ENCODE data around the gene DNAJB6.
A peak's percentile ranks its signal among the peaks of the same experiment; 100 is the strongest.

Gene DNAJB6

DNA sequence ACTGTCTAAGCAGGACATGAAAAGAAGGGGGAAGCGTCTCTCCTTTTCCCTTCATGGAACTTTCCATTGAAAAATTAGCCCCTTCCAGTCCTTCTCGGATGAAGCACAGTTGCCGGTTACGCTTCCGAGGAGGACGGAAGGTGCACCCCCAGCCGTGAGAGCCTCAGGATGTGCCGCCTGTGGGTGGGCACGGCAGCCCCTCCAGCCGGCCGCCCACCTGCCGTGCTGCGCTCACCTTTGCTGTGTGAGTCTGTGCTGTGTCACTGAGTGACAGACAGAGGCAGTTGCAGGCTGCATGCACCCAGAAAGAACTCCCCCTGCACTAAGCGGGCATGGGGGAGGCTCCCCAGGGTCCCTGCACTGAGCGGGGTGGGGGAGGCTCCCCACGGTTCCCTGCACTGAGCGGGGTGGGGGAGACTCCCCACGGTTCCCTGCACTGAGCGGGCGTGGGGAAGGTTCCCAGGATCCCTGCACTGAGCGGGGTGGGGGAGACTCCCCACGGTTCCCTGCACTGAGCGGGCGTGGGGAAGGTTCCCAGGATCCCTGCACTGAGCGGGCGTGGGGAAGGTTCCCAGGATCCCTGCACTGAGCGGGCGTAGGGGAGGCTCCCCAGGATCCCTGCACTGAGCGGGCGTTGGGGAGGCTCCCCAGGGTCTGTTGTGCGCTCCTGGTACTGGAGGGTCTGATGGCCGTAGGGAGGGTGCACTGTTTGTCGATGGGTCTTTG is 74.2 kb downstream of the DNAJB6 start:
- no peak for DNase-seq

- no peak for DNase-seq
Observed at GRCh38 chr7:157411580-157411979, 74.8 kb downstream of the DNAJB6 start.

GRCh38 chr7:157412021-157412443 is 75.2 kb downstream of the DNAJB6 start:
- no peak for DNase-seq

DNA sequence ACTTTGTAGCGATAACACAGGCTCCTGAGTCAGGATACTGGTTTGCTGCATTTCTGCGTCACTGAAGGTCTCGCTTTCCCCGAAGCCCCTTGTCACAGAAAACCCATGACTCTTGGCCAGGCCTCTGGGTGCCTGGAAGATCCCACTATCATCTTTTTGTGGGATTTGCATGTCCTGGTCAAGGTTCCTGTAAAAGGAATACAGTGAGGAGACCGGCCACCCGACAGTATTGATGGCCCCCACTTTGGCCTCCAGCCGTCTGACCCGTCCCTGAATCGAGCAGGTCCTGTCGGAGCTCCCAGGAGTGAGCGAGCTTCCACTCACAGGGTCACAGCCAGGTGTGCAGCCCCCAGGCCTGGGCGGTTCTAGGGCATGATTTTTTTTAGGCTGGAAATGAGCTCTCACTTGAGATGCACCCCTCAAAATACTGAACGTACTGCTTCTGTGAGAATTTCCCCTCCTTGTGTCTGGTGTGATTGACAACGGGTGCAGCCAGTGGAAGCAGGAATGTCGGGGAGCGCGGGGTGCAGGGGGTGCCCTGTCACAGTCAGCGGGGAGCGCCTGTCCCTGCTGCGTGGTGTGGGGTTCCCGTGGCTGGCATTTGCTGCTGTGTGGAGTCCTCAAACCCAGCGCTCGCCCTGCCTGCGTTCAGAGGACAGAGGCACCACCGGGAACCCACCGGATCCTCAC is 75.8 kb downstream of the DNAJB6 start:
- DNase-seq: no peak

- DNase-seq: no peak
Observed at GRCh38 chr7:157413881-157414701, 77.3 kb downstream of the DNAJB6 start.

DNA sequence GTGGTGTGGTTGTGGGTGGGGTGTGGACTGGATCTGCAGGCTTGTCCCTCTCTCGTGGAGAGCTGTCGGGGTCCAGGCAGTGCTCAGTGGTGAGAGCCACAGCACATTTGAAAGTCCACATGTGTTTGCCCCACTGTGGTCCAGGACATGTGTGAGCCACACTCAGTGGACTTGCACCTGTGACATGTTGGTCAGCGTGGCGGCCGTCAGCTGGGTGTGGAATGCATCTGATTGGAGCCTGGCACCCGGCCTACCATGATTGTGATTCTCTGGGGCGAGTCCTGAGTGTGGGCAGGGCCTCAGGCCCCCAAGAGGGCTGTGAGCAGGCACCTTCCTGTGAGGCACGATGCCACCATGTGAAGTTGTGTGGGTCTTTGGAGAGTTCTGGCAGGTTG is 77.9 kb downstream of the DNAJB6 start:
- DNase-seq: no peak

DNA sequence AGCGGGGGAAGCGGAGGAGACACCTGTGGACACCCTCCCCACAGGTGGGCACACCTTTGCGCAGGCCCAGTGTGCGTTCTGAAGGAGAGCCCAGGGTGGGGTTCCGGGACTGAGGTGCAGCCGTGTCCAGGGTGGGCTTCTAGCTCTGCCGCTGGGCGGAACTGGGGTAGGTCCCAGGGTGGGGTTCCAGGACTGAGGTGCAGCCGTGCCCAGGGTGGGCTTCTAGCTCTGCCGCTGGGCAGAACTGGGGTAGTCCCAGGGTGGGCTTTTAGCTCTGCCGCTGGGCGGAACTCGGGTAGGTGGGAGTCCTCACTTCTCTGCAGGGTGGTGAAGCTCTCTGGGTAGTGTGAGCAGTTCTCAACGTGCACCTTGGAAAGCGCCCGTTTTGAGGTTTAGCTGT is 78.7 kb downstream of the DNAJB6 start:
- DNase-seq: no peak

DNA sequence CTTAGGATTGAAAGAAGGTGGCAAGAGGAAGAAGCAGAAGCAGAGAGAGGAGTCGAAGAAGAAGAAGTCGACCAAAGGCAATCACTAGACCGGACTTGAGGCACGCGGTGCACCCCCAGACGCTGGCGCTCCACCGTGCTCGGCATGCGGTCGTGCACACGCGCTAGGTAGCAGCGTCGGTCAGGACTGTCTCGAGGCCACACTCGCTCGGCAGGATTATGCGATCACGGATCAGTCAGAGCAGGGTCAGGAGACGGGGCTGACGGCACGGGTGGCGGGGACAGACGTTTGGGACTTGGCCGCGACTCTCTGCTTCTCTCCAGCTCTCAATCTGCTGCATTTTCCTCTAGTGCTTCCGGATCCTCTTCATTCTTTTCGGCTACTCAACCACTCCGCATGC is 79.2 kb downstream of the DNAJB6 start:
- DNase-seq: no peak

DNA sequence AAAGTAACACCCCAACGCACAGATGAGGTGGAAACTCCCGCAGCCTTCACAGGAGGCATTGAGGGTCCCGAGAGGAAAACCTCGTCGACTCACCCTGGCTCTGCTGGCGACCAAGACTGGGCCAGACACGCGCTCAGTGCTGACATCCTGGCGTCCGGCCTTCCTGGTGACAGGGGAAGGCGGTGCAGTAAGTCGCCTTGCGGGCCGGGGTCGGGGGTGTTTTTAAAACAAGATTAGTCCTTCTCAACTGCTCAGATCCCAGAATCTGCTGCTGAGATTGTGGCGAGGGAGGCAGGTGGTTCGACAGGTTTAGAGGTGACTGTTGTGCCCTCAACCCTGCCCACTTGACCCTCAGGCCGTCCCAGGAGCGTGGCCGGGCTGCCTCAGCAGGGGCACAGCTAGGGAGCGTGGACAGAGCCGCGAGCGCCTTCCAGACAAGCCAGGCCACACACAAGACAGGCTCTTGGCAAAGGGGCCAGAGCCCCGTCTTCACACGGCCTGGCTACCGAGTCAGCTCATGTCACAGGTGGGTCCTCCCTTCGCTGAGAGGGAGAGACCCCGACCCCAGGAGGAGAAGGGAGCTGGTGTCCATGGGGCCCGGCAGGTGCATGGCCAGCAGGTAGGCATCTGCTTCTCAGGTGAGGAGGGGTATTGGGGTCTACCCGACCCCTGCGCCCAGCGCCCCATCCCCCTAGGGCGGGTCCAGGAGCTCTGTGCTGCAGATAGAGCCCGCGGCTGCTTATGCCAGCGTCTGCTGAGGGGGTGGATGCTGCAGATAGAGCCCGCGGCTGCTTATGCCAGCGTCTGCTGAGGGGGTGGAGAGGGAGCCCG is 81.6 kb downstream of the DNAJB6 start:
- DNase-seq: no peak

DNA sequence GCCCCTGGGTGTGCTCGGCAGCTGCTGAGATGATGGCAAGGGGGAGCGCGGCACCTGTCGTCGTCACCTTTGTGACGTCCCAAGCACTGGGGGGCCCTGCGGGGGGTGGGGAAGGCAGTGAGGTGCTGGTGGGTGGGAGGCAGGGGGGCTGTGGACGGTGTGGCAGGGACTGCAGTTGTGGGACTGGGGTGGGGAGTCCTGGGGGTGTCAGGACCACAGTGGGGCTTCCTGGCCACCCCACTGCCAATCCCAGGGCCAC is 82.2 kb downstream of the DNAJB6 start:
- no peak for DNase-seq

- no peak for DNase-seq
Observed at GRCh38 chr7:157422279-157422678, 85.5 kb downstream of the DNAJB6 start.

- no peak for DNase-seq
Observed at GRCh38 chr7:157423348-157423747, 86.5 kb downstream of the DNAJB6 start.

DNA sequence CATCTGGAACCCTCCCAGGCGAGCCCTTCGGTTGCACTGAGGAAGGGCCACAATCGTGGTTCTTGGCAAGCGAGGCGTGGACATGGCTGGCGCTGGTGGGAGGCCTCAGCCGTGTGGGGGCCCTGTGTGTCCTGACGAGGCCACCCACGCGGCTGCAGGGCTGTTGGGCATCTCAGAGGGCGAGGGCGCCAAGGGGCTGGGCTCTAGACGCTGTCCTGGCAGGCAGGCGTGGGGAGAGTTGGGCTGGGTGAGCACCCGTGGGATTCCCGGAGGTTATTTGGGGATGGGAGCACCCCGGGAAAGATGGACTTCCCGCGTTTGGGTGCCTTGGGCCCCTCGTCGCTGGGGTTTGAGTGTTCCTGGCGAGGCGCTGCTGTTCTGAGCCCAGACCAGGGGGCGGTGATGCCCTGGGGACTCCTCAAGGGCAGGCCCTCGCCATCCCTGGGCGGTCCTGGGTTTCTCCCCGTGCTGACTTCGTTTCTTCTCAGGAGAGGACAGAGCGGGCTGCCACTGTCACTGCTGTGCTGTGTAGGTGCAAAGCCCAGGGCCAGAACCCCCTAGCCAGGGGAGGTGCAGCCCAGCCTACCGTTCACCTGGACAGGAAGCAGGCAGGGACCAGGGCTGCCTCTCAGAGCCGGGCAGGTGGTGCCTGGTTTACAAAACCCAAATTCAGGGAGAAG is 87.2 kb downstream of the DNAJB6 start:
- DNase-seq: no peak

DNA sequence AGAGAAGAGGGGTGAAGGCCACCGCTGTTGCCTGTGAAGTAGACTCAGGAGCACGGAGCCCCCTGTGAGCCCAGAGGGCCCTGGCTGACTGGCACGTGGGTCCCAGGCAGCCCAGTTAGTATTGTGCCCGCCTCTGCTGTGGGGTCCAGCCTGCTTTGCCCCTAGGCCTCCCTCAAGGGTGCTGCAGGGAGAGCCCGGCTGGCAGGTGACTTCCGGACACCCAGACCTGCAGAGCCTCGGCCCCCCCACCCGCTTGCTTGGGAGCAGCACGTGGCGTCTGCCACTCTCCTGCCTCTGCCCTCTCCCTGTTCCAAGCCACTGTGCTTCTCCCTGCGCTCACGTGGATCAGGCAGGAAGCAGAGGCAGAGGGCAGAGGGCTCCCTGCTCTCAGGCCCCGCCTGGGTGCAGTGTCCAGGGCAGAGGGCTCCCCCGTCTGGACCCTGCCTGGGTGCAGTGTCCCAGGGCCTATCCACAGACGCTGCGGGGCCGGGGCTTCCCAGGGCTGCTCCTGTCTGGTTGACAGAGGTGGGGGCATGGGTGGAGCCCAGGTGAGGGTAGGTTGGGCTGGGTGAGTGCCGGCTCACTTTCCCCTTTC is 88.4 kb downstream of the DNAJB6 start:
- DNase-seq: no peak

DNA sequence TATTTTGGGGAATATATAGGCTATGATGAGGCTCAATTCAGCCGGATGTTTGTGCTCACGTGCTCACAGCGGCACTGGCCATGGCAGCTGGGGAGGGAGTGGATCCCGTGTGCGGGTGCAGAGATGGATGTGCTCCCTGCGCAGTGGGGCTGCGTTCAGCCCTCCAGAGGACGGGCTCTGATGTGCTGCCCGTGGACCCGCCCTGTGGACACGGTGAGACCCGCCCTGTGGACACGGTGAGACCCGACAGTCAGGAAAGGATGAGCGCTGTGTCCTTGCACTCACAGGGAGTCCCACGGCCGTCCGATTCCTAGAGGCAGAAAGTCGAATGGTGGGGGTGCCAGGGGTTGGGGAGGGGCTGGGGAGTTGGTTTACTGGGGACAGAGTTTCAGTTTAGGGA is 89.0 kb downstream of the DNAJB6 start:
- DNase-seq: no peak

DNA sequence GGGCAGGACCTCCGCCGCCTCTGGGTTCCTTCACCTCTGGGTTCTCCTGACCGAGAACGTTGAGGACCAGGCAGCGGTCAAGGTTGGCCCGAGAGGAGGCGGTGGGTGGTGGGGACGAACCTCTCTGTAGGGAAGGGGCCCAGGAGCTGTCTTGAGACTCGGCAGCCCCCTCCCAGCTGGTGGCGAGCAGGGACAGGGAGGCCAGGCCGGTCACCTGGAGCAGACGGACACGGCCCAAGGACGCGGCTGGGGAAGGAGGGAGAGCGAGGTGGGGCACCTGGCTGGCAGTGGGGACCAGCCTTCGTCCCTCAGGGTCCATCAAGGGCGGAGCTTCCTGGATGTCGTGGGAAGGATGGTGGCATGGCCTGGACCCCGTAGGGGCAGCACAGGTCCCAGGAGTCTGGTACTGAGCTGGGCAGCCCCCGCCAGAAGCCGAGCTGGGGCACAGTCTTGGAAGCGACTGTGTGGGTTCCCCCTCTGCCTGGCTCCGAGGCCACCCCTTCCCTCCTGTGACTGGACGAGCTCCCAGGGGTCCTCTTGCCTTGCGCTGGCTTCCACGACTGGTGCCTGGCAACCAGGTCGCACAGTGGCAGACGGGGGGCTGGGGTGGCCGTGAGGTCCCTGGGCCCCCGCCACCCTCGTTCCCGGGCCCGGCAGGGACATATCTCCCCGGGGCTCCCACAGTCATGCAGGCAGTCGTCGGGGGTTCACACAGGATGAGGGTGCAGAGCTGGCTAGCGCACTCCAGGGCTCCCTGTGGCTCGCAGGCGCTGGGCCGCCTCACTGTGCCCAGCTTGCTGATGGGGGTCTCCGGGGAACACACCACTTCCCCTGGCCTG is 89.9 kb downstream of the DNAJB6 start:
- DNase-seq: no peak

DNA sequence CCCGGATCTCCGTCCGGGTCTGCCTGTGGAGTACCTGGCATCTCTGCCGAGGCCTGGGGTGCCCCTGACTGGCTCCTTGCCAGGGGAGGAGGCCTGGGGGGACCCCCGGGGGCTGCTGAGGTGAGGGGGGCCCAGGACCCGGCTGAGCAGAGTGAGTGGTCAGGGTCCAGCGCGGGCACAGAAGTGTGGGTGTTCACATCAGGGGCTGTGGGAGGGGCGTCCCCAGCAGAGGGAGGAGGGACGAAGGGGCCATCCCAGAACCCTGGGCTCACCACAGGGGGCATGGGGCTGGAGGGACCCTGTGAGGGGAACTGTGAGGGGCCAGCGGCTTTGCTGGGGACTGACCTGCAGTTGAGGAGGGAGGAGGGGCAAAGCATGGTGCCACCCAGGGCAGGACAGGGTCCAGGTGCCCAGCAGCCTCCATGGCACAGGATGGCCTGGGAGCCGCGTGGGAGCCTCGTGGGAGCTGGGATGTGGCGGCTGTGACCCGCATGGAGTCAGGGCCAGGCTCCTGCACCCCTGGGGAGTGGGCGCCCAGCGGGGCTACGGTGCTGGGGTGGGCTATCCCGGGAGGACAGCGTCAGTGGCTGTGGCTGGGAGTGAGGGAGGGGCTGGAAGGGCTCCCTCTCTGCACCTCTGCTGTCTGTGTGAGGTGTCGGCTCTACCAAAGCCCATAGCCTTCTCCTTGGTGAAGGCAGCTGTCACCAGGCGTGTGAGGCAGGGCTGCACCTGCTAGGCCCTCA is 91.2 kb downstream of the DNAJB6 start:
- DNase-seq: no peak

GRCh38 chr7:157428554-157428945 is 91.7 kb downstream of the DNAJB6 start:
- DNase-seq: no peak

GRCh38 chr7:157429001-157429679 is 92.3 kb downstream of the DNAJB6 start:
- DNase-seq: peak in 1 of 2 experiments; percentile 53

- no peak for DNase-seq
Observed at GRCh38 chr7:157429680-157430224, 92.9 kb downstream of the DNAJB6 start.
